ENCODE data around the gene ELMO2.
A peak's percentile ranks its signal among the peaks of the same experiment; 100 is the strongest.

ELMO2 gene

GRCh38 chr20:46406200-46406985 is at the start of gene ELMO2:
TSS of gene ELMO2 (minus strand) at chr20:46406615. CDS start at chr20:46394482, 12,133 bp downstream.
- DNase-seq (ENCODE audit: low read depth) = peak; percentile 99

DNA sequence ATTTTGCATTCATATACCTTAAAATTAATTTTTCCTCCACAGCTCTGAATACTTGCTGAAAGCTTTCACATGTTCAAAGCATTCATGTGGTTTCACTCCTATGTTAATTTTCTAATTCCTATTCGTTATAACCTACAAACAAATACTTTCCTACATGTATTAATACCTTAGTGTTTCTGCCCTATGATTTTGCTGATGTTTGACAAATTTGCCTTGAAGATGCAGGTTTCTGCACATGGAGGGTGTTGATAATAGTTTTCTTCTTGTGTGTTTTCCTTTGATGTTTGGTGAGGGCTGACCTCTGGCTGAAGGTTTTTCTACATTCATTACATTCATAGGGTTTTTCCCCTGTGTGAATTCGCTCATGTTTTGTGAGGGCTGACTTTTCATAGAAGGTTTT is 49.3 kb upstream of the ELMO2 start:
- no peak for DNase-seq (ENCODE audit: low read depth)

DNA sequence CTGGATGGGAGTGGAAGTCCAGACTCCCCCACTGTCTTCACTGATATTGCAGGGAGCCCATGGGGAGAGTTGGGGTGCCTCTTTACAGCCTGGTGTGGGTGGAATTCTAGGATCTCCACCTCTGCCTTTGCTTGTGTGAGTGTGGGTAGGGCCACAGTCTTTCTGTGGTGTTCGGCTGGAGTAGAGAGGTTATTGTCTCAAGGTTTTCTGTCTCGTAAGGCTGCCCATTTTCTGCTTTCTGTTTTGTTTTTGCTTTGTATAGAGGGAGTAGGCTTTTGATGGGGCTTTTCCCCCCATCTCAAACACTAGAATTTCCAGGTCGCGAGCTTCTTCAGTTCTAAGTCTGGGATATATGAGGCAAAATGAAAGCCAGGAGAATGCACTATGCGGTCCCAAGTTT is 40.4 kb upstream of the ELMO2 start:
- DNase-seq (ENCODE audit: low read depth) = no peak

DNA sequence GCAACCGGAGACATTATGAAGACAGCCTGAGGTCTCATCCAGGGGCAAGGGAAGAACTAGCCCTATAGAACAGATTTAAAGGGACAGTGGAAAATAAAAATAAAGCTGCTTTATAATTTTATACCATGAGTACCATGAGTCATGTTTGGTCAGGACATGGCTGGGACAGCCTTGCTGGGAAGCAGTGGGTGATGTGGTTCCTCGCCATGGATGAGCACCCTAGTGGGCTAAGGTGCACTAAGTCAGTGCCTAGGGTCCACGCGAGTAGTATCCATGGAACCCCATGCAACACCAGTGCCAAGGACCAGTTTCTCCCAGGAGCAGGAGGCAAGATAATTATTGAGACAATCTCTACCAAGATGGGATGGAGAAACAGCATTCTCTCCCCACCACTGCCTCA is 33.4 kb upstream of the ELMO2 start:
- no peak for DNase-seq (ENCODE audit: low read depth)

GRCh38 chr20:46438156-46438750 is 31.8 kb upstream of the ELMO2 start:
- DNase-seq (ENCODE audit: low read depth) = peak; percentile 66

DNA sequence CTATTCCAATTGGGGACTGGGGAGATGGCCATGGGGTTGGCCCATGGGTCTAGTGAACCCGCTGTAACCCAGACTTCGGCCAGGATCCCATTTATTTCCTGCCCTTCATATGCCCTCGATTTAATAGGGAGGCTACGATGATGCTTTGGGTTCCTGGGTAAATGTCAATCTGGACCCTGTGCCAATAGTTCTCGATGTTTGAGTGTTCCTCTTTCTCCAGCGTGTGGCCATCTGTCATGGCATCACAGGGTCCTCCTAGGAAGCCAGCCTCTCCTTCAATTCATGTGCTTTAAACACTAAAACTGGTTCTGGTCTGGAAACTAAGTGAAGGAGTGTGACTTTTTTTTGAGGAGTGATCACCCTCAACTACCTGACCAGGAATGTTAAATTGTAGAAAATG is 28.7 kb upstream of the ELMO2 start:
- DNase-seq (ENCODE audit: low read depth) = no peak

- DNase-seq (ENCODE audit: low read depth) = no peak
These were observed 28.2 kb upstream of the ELMO2 start for GRCh38 chr20:46434597-46434996.

- DNase-seq (ENCODE audit: low read depth) = no peak
These were observed 26.6 kb upstream of the ELMO2 start for GRCh38 chr20:46433051-46433450.

- no peak for DNase-seq (ENCODE audit: low read depth)
These were observed 24.7 kb upstream of the ELMO2 start for GRCh38 chr20:46430921-46431712.

GRCh38 chr20:46427384-46427783 is 21.0 kb upstream of the ELMO2 start:
- no peak for DNase-seq (ENCODE audit: low read depth)

GRCh38 chr20:46423882-46424482 is 17.6 kb upstream of the ELMO2 start:
- DNase-seq (ENCODE audit: low read depth) = peak; percentile 26

DNA sequence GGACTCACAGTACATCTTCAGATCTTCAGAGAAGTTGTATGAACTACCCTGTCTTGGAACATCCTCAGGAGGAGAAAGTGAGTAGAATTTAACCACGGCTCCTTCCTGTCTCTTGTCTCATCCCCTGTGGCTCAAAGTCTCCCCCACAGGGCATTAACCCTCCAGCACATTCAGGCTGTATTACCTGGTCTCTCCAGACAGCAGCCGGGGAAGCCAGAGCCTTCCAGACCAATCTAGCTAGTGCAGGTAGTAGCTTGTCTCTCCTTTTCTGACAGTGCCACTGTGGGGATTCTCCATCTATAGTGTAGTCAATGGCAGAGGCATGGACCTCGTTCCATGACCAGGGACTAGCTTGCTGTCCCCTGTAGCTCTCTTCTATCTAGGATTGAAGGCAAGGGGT is 16.9 kb upstream of the ELMO2 start:
- no peak for DNase-seq (ENCODE audit: low read depth)

- DNase-seq (ENCODE audit: low read depth) = no peak
These were observed 14.5 kb upstream of the ELMO2 start for GRCh38 chr20:46420878-46421277.

- DNase-seq (ENCODE audit: low read depth) = no peak
These were observed 13.5 kb upstream of the ELMO2 start for GRCh38 chr20:46419882-46420281.

- DNase-seq (ENCODE audit: low read depth) = no peak
These were observed 10.4 kb upstream of the ELMO2 start for GRCh38 chr20:46416839-46417238.

GRCh38 chr20:46416421-46416820 is 10.0 kb upstream of the ELMO2 start:
- DNase-seq (ENCODE audit: low read depth) = no peak

DNA sequence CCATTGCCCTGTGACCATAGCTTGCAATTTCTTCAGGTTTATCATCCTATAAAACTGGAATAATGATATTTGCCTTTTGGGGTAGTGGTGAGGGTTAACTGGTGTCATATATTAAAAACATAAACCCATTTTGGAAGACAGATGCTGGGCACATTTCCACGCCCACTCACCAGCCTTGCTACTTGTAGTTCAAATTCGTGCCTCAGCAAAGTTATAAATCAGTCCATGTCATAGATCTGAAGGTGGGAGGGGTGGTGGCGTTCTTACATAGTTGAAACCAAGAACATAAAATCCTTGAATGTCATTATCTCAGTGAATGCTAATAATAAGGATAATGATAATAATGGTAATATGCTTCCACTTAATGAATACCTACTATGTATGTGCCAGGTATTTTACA is 9.4 kb upstream of the ELMO2 start:
- no peak for DNase-seq (ENCODE audit: low read depth)

DNA sequence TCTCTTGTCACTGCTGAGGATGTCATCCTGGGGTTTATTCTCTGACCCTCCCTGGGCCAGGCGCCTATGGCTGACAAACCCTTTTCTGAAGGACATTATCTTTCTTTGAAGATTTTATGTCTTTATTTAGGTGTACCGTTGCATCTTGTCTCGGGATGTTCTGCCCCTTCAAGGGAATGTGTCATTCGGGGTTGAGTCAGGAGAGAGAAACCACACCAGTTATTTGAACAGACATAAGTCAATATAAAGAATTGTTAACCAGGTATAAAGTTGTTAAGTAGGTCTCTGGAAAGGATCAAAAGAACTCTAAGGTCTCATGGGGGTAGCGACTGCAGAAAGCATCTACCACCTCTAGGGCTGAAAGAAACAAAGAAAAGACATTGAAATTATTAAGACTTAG is 8.2 kb upstream of the ELMO2 start:
- DNase-seq (ENCODE audit: low read depth) = no peak

DNA sequence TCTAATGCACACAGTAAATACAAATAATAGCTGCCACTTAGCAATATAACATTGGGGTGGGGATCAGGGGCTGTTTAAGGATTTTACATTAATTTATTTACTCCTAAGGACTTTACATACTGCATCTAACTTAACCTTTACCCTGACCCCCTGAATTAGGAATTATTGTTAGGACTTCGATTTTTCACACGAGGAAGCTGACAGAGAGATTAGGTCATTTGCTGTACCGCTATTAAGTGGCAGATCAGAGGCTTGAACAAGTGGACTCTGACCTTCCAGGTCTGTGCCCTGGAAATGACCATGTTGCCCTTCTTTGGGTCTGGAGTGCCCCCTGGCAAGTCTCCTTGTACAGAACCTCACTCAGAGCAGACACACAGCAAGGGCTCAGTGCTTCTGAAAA is 5.2 kb upstream of the ELMO2 start:
- no peak for DNase-seq (ENCODE audit: low read depth)

DNA sequence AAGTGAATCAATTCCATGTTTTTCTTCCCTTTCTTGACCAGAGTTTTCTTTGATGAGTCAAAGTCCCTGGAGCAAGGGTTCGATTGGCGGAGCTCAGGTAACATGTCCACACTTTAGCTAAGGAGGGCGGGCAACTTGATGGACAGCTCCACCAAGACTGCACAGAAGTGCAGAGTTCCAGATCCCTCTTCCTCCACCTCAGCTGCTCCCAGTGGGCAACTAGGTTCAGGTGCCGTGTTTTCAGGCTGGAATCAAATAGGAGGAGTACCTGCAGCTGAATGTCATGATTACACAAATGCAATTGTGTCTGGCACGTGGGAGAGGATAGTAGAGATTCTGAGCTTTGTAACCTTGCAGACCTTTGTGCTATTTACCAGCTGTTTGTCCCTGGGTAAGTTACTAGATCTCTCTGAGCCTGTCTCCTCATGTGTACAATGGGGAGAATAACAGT is 1.9 kb upstream of the ELMO2 start:
- DNase-seq (ENCODE audit: low read depth) = no peak

- no peak for DNase-seq (ENCODE audit: low read depth)
These were observed 1.2 kb upstream of the ELMO2 start for GRCh38 chr20:46407671-46407996.

DNA sequence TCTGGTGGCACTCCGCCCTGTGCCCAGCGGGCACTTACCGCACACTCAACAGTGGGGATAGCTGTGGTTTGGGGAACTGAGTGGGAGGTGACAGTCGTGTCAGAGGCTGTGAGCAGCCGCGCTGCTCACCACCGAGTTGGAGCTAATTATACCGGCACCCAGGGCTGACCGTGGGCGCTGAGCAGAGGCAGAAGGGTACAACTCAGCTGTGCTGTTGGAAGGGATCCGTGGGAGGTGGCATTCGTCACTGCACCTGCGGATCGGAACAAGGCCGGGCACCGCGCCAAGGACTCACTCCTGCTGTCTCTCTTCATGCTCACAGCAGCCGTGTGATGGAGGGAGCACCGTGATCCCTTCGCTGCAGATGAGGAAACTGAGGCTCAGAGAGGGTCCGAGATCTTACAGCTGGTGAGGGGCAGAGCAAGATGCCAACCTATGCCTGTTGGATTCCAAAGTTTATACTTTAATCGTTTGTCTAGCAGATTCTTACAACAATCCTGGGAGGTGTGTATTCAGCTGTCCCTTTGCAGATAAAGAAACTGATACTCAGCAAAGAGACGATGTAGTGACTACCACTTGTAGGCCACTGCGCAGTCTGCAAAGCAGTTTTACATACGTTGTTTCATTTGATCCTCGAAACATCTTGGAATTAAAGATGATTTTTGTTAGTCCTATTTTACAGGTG is 713 bp upstream of the ELMO2 start:
- peak; percentile 52 for DNase-seq (ENCODE audit: low read depth)
